ENCODE results near the gene SLC22A23. TPM values are rescaled to one million over a fixed set of nuclear protein-coding genes. Genes with fewer than 3 reads are reported as not detected.
"Not testable (repeated sequence)": the region's sequence is repeated elsewhere in the genome, so short reads cannot be mapped to it uniquely, and the experiment has no call there.

Gene SLC22A23
- total RNA-seq, 1 donor from 2014 or later = 22.2 TPM

GRCh38 chr6:3258201-3258600 lies 198.6 kb downstream of the SLC22A23 start:
- no peak for DNase-seq (ENCODE audit: extremely low read depth, low read depth, low spot score)

DNA sequence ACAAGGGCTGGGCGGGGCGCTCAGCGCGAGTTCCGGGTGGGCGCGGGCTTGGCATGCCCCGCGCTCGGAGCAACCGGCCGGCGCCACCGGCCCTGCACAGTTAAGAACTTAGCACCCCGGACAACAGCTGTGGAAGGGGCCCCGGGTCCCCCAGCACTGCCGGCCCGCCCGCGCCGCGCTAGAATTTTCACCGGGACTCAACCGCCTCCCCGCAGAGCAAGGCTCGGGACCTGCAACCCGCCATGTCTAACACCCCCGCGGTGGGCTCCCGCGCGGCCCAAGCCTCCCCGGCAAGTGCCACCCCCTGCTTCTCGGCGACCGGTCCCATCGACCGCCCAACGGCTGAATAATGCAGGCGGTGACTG lies 203.3 kb downstream of the SLC22A23 start:
- no peak for DNase-seq (ENCODE audit: extremely low read depth, low read depth, low spot score)

DNA sequence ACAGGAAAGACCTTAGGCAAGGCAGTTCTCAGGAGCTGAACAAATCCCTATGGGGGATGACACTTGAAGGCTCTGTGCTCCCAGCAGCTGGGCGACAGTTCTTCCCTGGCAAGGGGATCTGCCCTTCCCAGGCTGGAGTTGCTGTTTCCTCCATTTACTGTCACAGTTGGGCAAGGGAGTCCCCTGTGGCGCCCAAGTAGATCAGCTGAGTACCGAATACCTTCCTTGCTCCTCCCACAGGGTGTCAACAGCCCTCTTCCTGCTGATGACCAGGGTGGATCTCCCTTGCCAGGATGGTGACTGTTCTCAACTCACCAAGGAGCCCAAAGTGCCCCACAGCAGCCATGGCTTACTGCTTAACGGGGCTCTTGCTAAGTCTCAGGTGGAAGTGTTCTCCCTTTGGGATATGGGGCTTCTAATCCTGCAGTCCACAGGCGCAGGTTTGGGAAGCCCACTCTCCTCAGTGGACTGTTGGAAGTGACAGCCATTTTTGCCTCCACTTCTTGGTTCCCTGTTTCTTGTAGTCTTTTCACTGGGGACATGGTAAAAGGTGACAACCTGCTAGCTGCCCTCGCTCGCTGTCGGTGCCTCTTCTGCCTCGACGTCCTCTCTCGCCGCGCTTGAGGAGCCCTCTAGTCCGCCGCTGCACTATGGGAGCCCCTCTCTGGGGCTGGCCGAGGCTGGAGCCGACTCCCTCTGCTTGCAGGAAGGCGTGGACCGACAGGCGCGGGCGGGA lies 203.8 kb downstream of the SLC22A23 start:
- no peak for DNase-seq (ENCODE audit: extremely low read depth, low read depth, low spot score)

DNA sequence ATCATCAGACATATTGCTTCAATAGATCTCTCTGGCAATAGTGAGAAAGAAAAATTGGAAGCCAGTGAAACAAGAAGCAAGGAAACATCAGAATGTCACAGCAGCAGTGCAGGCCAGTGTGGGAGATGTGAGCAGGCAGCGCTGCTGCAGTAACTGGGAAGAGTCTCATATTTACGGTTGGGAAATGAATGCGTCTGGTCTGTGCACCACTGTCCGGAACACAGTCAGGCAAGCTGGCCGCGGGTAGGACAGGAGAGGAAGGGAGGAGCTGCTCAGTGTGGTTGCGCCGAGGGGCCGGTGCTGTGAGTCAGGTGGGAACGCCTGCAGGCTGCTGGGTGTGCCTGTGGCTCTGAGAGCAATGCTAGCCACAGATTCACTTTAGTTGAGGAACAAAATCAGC lies 204.5 kb downstream of the SLC22A23 start:
- DNase-seq (ENCODE audit: extremely low read depth, low read depth, low spot score) = no peak

DNA sequence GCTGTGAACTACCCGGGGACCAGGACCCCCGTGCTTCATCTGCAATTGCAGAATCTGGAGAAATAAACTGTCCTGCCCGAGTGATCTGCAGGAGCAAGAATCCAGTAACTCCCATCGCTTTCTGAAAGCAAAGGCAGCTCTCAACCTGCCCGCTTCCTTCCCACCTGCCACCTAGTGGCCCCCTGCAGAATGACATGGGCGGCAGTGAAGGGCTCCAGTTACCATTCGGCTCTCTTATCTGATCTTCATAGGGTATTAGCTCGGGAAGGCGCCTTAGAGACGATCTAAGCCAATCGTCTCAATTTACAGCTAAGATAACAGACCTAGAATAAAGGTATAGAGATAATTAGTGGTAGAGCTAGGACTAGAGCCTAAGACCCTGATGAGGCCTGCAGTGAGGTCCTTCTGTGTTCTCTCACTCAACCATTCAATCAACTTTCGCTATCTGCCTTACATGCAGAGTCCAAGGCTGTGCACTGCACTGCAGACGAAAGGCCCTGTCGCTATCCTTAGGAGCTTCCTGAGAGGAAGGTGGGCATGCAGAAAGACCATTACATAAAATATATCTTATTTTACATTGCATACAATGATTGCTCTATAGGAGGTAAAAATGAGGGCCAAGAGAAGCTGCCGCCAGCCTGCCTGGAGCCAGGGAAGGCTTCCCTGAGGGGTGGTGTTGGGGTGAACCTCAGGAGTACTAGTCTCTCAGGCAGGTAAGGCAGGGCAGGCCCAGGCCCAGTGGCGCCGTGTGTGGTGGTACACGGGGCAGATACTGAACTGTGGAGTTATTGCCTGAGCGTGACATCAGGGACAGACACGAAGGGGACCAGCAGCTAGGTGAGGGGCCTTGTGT lies 205.2 kb downstream of the SLC22A23 start:
- DNase-seq (ENCODE audit: extremely low read depth, low read depth, low spot score) = peak; percentile 36

DNA sequence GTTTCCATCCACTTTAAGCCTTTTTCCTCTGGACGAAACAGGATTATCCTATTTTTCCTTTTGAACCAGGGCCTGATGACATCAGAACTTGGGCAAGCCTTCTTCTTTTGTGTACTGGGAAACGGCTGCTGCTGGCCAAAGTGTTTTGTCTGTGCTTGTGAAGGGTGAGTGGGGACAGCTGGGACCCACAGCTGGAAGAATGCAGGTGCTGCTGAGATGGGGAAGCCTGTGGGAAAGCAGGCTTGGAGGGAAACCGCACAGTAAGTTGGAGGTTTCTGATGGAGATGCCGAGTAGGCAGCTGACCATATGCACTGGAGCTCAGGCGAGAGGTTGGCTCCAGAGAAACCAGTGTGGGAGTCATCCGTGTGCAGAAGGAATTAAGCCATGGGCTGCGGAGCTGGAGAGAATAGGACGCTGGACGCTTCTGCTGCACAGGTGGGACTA lies 206.6 kb downstream of the SLC22A23 start:
- no peak for DNase-seq (ENCODE audit: extremely low read depth, low read depth, low spot score)

DNA sequence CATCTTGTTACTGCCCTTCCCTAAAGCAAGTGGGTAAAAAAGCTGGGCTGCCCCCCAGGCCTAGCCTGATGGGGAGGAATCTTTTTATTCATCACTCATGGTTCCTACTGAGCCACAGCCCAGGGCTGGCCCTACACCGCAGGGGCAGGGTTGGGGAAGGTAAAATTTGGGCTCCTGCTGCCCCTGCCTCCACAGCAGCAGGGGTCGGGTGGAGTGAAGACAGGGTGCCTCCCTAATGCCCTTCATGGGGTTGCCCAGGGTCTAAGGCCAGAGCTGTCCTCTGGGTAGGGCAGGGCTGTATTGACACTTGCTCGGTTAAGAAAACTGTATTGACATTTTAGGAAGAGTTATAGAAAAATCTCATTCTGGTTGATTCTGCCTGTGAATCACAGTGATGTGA lies 207.0 kb downstream of the SLC22A23 start:
- no peak for DNase-seq (ENCODE audit: extremely low read depth, low read depth, low spot score)

DNA sequence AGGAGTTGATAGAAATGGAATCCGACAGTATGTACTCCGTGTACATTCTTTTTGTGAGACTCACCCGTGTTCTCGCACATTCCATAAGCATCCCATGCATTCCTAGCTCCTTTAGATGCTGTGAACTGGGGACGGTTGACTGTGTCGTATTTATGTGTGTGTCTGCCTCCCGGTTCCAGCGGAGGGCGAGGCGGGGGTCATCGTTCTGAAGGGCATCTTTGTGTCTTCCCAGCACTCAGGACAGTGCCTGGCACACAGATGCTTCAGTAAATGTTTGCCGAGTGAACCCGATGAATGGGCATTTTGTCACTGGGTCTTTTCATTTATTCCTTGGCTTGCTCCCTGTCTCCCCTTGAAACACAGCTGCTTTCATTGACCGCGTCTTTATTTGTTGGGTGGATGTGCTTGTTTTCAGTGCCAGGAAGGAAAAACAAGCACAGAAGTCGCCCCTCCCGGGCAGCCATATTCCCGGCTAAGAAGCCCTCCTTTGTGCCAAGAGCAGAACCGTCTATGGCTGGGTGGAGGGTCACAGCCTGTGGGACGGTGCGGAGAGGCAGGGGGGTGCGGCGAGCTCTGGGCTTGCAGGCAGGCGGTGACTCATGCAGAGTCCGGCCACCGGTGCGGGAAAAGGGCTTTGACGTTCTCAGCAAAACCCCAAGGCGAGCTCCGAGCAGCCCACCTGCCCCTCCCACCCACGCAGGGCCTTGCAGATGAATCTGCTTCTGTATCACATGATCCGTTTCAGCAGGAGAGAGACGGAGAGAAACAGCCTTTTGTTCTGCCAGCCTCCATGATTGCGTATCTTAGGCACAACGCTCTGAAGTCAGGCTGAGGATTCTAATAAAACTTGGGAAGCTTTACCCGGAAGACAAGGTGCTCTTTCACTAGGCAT lies 209.3 kb downstream of the SLC22A23 start:
- DNase-seq (ENCODE audit: extremely low read depth, low read depth, low spot score) = no peak

- no peak for DNase-seq (ENCODE audit: extremely low read depth, low read depth, low spot score)
Measured at GRCh38 chr6:3245216-3245615, 211.6 kb downstream of the SLC22A23 start.

DNA sequence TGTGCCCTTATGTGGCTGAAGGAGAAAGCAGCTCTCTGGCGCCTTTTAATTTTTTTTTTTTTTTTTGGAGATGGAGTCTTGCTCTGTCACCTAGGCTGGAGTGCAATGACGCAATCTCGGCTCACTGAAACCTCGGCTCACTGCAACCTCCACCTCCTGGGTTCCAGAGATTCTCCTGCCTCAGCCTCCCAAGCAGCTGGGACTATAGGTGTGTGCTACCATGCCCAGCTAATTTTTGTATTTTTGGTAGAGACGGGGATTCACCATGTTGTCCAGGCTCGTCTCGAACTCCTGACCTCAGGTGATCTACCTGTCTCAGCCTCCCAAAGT lies 212.1 kb downstream of the SLC22A23 start:
- DNase-seq (ENCODE audit: extremely low read depth, low read depth, low spot score) = not testable (repeated sequence)

DNA sequence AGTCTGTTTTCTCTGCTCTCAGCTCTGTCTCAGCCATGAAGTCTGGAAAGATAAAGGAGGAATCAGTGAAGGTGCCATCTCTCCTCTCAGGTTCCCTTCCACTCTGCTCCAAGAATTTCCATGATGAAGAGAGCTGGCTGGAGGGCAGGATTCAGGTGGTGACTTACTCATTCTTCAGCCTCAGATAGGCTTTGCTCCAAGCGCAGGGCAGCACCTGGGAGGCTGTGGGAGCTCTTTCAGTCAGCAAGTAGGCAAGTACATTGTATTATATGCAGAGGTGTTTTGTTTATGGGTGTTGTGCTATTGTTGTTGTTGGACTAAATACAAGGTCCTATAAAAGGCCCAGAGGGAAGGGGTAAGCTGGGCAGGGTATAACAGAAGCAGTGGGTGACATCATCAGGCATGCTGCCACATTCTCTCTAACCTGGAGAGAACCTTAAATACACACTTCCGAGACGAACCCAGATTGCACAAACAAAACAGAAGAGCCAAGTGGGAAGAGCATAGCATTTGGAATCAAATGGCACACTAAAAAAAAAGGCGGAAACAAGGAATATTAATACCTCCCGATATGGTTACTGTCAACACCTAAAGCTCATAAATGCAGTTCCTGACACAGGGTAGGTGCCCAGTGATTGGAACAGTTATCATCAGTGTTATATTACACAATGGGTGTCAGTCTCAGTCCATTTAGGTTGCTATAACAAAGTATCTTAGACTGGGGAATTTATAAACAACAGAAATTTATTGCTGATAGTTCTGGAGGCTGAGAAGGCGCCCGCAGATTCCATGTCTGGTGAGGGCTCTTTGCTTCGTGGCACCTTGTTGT lies 212.6 kb downstream of the SLC22A23 start:
- no peak for DNase-seq (ENCODE audit: extremely low read depth, low read depth, low spot score)

GRCh38 chr6:3242768-3243167 lies 214.1 kb downstream of the SLC22A23 start:
- no peak for DNase-seq (ENCODE audit: extremely low read depth, low read depth, low spot score)

GRCh38 chr6:3241745-3242144 lies 215.1 kb downstream of the SLC22A23 start:
- DNase-seq (ENCODE audit: extremely low read depth, low read depth, low spot score) = not testable (repeated sequence)

DNA sequence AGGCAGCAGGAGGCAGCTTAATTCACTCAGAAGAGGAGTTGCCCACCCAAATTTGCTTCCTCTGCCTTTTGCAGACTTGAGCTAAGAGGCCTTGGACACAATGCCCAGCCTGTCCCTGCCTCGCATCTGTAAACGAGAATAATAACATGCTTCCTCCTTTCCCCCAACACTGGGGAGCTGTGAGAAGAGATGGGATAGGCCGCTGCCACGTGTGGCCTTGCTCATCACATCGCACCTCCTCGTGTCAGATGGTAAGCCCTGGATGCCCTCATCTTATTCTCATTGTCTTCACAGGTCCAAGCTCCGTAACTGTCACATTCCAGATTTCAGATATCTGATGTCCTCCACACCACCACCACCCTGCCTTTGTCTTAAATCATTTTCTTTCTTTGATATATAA lies 216.3 kb downstream of the SLC22A23 start:
- no peak for DNase-seq (ENCODE audit: extremely low read depth, low read depth, low spot score)

DNA sequence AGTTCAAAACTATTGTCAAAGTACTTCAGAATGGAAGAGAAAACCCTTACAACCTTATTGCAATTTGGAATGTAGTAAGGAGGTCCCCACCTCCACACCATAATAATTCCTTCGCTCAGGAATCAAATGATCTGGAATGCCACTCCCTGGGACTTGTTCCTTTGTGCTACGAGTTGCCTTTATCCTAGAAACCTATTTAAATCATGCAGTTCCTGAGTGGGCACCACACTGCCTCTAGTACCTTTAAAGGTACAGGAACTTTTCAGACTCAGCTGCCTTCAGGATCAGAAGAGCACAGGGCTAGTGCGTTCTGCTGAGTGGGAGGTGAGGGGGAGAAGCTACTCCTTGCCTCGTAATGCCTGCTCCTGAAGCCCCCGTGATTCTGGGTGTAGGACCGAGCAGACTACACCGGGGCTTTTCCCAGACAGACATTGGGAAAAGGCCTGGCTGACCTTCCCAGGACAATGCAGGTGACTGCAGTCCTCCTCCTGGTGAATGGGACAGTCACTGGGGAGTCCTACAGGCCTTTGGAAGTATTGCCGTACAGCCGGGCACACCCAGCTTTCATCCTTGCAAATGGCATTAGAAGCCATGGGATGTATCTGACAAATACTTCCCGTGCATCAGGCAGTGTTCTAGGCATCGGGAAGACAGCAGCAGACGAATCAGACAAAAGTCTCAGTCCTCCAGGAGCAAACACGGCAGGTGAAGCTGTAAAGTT lies 217.6 kb downstream of the SLC22A23 start:
- no peak for DNase-seq (ENCODE audit: extremely low read depth, low read depth, low spot score)

GRCh38 chr6:3237761-3238662 lies 218.8 kb downstream of the SLC22A23 start:
- DNase-seq (ENCODE audit: extremely low read depth, low read depth, low spot score) = no peak

DNA sequence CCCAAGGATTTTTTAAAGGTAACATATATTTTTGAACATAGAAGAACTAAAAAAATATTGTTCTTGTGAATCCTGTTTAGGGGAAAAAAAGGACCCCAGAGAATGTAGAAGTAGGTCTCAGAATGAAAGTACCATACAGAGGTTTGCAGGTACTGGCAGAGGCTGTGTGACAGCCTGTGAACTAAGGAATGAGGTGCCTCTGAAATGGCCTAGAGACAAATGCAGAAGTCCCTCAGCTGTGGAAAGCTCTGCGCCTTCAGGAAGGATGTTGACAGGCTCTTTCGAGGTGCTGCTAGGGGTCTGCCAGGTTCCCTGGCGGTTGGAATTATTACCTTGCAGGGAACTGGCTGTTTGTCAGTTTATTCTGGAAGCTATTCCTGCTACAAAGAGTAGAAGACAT lies 220.8 kb downstream of the SLC22A23 start:
- DNase-seq (ENCODE audit: extremely low read depth, low read depth, low spot score) = no peak

- no peak for DNase-seq (ENCODE audit: extremely low read depth, low read depth, low spot score)
Measured at GRCh38 chr6:3235486-3235885, 221.4 kb downstream of the SLC22A23 start.

GRCh38 chr6:3233904-3234303 lies 222.9 kb downstream of the SLC22A23 start:
- DNase-seq (ENCODE audit: extremely low read depth, low read depth, low spot score) = no peak
